SW480 (cell line): ENCODE data around the gene DEGS2.
"Not testable (repeated sequence)": the region's sequence is repeated elsewhere in the genome, so short reads cannot be mapped to it uniquely, and the experiment has no call there.

ENCODE experiments used
- DNase-seq: peaks from one replicate; pipeline ENCODE4 v3.0.0-alpha.2; 2016; ENCODE audit warnings: low spot score

The DEGS2 gene

GRCh38 chr14:100159094-100159864 is at the start of gene DEGS2:
Gene DEGS2 (minus strand): TSS chr14:100159645. CDS start chr14:100159587, 58 bp downstream.
- DNase-seq = peak; percentile 58

GRCh38 chr14:100208136-100208535 is 48.7 kb upstream of the DEGS2 start:
- DNase-seq = not testable (repeated sequence)

- not testable (repeated sequence) for DNase-seq
These were observed 48.1 kb upstream of the DEGS2 start for GRCh38 chr14:100207588-100207987.

GRCh38 chr14:100204835-100205167 is 45.4 kb upstream of the DEGS2 start:
- DNase-seq = not testable (repeated sequence)

GRCh38 chr14:100203962-100204834 is 44.8 kb upstream of the DEGS2 start:
- no peak for DNase-seq

- DNase-seq = no peak
These were observed 43.7 kb upstream of the DEGS2 start for GRCh38 chr14:100203146-100203545.

GRCh38 chr14:100202712-100203111 is 43.3 kb upstream of the DEGS2 start:
- DNase-seq = no peak

GRCh38 chr14:100201701-100202100 is 42.3 kb upstream of the DEGS2 start:
- no peak for DNase-seq

GRCh38 chr14:100200311-100200710 is 40.9 kb upstream of the DEGS2 start:
- DNase-seq = no peak

- no peak for DNase-seq
These were observed 39.9 kb upstream of the DEGS2 start for GRCh38 chr14:100199240-100199860.

- peak; percentile 46 for DNase-seq
These were observed 34.2 kb upstream of the DEGS2 start for GRCh38 chr14:100193417-100194357.

GRCh38 chr14:100192672-100193416 is 33.4 kb upstream of the DEGS2 start:
- peak; percentile 99 for DNase-seq

- no peak for DNase-seq
These were observed 32.8 kb upstream of the DEGS2 start for GRCh38 chr14:100192250-100192671.

- no peak for DNase-seq
These were observed 32.3 kb upstream of the DEGS2 start for GRCh38 chr14:100191584-100192249.

- DNase-seq = no peak
These were observed 30.7 kb upstream of the DEGS2 start for GRCh38 chr14:100190126-100190525.

- DNase-seq = no peak
These were observed 29.1 kb upstream of the DEGS2 start for GRCh38 chr14:100188392-100189030.

GRCh38 chr14:100187247-100187833 is 27.9 kb upstream of the DEGS2 start:
- no peak for DNase-seq

- DNase-seq = not testable (repeated sequence)
These were observed 22.6 kb upstream of the DEGS2 start for GRCh38 chr14:100181876-100182551.

- not testable (repeated sequence) for DNase-seq
These were observed 21.2 kb upstream of the DEGS2 start for GRCh38 chr14:100180671-100181070.
